GM11168 (cell line): ENCODE results near the gene PIM3.

Source experiments
- in situ Hi-C: fragments of 300-500 bp; cut with MboI; formaldehyde crosslinking; loops from one replicate; pipeline ENCODE4 v1.12.0; 2022; ENCODE audit warnings: low sequenced_read_pairs; ENCODE audit not compliant: unreplicated experiment

The PIM3 gene

DNA sequence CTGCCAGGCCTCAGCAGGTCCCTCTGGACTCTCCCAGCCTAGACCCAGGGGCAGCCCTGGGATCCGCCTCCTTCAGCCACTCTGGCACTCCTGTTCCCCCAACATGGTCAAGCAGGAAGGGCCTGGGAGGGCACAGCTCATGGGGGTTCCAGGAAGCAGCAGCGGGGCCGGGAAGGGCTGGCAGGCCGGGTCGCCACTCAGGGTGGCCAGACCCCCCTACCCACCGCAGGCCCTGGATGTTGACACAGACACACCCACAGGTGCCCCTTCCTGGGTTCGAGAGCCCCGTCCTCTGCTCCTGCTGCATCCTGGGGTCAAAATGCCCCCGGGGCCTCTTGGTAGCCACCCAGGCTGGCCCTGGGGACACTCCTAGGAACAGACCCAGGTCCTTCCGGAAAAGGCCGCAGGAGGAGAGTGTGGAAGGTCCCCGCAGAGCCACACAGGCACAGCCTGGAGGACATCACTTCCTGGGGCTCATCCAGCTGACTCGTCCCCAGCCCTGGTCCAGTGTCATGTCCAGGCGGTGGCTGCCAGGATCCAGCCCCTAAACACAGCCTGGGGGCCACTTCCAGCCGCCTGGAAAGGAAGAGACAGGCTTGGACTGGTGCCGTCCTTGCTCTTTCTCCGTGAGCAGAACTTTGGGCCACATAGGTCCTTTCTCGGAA, 6.8 kb upstream of the PIM3 start:
- in situ Hi-C loops = no loop called here

DNA sequence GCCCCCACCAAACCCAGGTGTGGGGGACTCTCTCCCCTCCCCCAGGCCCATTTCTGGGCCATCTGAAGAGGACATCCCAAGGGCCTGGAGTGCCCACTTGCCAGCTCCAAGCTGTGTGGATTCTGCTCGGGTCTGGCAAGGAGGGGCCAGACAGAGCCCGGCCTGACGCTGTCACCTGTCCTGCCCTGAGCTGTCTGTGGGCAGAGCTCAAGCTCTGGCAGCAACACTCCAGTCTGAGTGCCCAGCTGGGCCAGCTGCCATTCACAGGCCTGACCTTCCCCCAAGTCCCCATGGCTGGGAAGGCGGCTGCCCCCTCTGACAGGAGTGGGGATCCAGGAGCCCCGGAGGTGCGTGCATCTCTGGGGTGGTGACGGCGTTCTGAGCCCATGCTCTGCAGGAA, 6.2 kb upstream of the PIM3 start:
- in situ Hi-C loops = no loop called here

- in situ Hi-C loops = no loop called here
Observed at GRCh38 chr22:49954991-49955580, 5.5 kb upstream of the PIM3 start.

- in situ Hi-C loops = no loop called here
Observed at GRCh38 chr22:49955581-49956417, 4.8 kb upstream of the PIM3 start.

DNA sequence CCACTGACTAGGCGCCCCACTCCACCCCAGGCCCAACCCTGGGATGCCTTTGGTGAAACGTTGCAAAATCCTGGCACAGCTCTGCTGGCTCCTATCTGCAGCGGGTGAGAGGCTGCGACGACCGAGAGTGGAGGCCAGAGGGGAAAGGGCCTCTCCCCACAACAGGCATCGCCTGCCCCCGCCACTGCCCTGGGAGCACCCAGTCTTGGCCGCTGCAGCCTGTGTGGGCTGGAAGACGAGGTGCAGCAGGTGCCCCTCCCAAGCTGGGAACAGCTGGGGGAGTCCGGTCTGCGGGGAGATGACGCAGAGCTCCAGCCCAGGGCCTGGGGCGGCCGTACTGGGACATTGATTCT, 4.2 kb upstream of the PIM3 start:
- in situ Hi-C loops = no loop called here

DNA sequence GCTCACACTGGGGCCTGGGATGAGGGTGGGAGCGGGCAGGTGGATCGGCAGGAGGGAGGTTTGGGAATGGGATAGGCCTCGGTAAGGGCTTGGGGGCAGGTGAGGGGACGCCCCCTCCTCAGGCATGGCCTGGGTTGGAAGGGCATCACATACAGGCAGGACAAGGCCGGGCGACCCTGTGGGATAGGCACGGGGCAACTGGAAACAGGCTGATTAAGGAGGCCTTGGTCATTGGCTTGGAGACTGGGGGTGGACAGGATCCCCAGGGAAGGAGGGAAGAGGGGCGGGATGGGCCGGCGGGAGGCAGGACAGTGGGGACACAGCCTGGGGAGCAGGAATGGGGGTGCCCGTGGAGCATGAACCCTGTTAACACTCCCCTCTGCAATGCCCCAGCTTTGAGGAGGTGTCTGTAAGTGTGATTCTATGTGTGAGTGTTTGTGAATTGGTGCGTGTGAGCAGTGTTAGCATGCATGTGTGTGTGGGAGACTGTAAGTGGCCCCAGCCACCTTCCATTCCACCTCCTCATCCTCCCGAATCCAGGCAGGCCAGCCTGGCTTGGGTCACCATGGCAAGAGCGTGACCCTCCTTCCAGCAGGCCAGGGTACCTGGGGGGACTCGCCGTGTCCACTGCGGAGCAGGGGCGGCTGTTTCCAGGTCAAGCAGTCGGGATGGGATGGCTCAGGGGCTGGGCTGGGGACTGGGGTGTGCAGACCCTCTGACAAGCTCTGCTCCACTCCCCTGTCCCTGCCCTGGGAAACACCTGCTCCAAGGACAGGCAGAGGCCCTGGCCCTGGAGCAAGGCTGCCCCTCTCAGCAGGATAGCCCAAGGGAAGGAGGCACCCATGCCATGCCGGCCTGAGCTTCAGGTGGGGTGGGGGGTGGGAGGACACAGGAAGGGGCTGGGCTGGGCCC, 3.4 kb upstream of the PIM3 start:
- in situ Hi-C loops = no loop called here

DNA sequence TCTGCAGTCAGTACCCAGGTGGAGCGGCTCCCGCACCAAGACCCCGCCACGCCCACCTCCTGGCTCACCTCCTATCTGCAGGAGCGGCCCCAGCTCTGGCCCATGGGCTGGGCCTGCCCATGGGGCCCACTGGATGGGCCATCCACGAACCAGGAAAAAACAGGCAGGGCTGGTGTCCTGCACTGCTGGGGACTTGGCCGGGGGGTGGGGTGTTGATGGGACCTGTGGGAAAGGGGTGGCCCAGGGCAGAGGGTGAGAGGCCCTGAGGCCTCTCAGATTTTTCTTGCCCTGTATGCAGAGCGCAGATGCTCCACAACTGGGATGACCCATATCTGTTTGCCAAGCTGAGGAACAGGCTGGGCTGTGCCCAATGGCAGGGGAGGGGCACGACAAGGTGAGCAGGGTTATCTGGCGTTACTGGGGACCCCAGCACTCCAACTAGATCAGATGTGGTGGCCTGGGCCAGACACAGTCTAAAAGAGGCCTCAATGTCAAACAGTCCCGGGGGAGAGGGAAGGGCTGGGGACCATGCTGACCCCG, 2.7 kb upstream of the PIM3 start:
- in situ Hi-C loops = no loop called here

- in situ Hi-C loops = no loop called here
Observed at GRCh38 chr22:49958366-49958921, 2.1 kb upstream of the PIM3 start.

DNA sequence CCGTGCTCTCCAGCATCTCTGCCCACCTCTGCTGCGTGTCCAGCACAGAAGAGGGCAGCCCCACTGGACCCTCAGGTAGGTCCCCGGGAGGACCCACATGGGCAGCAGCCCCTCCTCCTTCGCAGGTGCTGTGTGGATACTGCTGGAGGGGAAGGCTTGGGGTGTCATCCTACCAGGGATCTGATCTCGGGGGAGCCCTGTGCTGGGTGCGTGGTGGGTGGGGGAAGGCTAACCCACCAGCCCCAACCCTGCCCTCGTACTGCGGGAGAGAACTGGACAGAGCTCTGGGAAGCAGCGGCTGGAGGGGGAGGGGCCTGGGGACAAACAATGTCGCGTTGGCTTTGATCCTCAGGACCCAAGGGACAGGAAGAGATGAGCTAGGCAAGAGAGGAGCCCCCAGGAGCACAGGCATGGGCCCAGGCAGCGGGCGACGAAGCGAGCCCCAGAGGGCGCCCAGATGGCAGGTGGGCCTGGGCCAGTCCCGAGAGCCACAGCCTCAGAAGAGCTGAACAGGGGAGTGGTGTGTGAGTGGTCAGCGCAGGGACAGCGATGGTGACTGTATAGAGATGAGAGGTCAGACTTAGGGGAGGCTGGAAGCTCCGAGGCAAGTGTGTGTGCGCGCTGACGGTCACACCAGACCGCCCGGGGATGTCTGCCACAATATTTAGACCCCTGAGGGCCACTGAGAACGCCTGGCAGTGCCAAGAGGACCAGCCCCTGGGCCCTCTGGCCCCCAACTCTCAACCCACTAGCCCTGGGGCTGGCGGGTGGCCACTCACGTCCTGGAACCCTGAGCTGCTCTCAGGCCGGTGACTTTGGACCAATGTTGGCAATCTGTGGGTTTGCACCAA, 1.4 kb upstream of the PIM3 start:
- in situ Hi-C loops = no loop called here

- in situ Hi-C loops = no loop called here
Observed at GRCh38 chr22:49959782-49960158, 802 bp upstream of the PIM3 start.

GRCh38 chr22:49961005-49961600, 531 bp downstream of the PIM3 start:
- in situ Hi-C loops = no loop called here

DNA sequence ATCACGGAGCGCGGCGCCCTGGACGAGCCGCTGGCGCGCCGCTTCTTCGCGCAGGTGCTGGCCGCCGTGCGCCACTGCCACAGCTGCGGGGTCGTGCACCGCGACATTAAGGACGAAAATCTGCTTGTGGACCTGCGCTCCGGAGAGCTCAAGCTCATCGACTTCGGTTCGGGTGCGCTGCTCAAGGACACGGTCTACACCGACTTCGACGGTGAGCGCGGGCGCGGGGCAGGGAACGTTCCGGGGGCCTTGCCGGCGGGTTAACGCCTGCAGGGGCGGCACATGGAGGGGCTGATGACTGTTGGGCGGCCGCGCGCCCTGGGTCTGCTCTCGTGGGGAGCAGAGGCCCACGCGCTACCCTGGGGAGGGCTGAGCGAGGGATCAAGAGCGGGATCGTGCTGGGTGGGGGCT, 1.0 kb downstream of the PIM3 start:
- in situ Hi-C loops = no loop called here

DNA sequence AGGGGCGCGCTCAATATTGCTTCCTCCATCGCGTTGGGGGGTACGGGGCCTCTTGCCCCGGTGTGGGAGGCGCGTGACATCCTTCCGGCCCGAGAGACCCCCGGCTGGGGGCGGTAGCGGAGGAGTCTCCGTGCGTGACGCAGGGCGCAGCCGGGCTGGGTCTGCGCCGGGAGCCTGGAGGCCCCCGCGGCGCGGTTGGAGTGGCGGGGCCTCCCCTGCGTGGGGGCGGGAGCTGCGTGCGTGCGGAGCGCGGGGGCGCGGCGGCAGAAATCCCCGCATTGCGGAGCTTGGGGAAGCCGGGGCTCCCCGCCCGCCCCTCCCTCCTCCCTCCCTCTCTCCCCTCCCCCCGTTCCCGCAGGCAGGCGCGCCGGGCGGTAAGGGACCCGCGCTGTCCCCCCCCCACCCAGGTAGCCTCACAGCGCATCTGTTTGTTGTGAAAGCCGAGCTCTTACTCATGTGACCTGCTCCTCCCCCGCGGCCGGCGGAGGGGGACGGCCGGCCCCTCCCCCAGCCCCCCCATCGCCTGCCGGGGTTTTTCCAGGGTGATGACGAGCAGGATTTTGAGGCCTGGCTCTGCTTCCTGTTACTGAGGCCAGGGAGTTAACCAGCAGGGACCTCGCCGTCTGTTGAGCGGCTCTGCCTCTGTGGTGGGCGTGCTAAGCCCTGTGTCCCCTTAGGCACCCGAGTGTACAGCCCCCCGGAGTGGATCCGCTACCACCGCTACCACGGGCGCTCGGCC, 1.6 kb downstream of the PIM3 start:
- in situ Hi-C loops = no loop called here

GRCh38 chr22:49962751-49963646, 2.4 kb downstream of the PIM3 start:
- in situ Hi-C loops = no loop called here

- in situ Hi-C loops = no loop called here
Observed at GRCh38 chr22:49963647-49964026, 3.1 kb downstream of the PIM3 start.

- in situ Hi-C loops = no loop called here
Observed at GRCh38 chr22:49964136-49965090, 3.8 kb downstream of the PIM3 start.
